Gastroesophageal sphincter (tissue), 4 donors: ENCODE results near the gene KCNK4. TPM values are rescaled to one million over a fixed set of nuclear protein-coding genes. Genes with fewer than 3 reads are reported as not detected.

Experiments
- ATAC-seq: fragments of 150-250 bp; one replicate; pipeline ENCODE4 v1.9.1; 2016; ENCODE audit warnings: mild to moderate bottlenecking, moderate library complexity
- H3K27ac ChIP-seq, 4 donors: fragments of 200-600 bp; sonication (generic) in 3 of 4; 1 replicate in 3 of 4; 2 replicates in 1 of 4; pipeline ENCODE4 v1.5.1; 2016 to 2019
- H3K27me3 ChIP-seq: fragments of 200-600 bp; sonication (generic); one replicate; pipeline ENCODE4 v1.5.1; 2019
- H3K36me3 ChIP-seq, 2 donors: fragments of 200-600 bp; sonication (generic); one replicate each; pipeline ENCODE4 v1.5.1; 2019; ENCODE audit warnings: control low read depth in 1 of 2
- H3K4me1 ChIP-seq, 3 donors: fragments of 200-600 bp; sonication (generic); 1 replicate in 2 of 3; 2 replicates in 1 of 3; pipeline ENCODE4 v1.5.1; 2016 to 2019; ENCODE audit warnings: control low read depth in 2 of 3
- H3K4me3 ChIP-seq, 2 donors: fragments of 200-600 bp; sonication (generic); one replicate each; pipeline ENCODE4 v1.5.1; 2019; ENCODE audit warnings: mild to moderate bottlenecking in 1 of 2, moderate library complexity in 1 of 2
- H3K9me3 ChIP-seq, 3 donors: fragments of 200-600 bp; sonication (generic); one replicate each; pipeline ENCODE4 v1.5.1; 2017 to 2019; ENCODE audit warnings: control low read depth in 2 of 3
- EP300 ChIP-seq: sonication (generic); formaldehyde crosslinking; IDR thresholded peaks from one replicate; pipeline ENCODE4 v1.6.1; 2017; ENCODE audit warnings: antibody characterized with exemption, mild to moderate bottlenecking
- POLR2A ChIP-seq, 2 donors: fragments of 450-650 bp; IDR thresholded peaks; one replicate each; pipeline ENCODE4 v1.6.1; 2017; ENCODE audit warnings: antibody characterized with exemption in 2 of 2, mild to moderate bottlenecking in 2 of 2, moderate library complexity in 1 of 2
- POLR2AphosphoS5 ChIP-seq: sonication (generic); formaldehyde crosslinking; IDR thresholded peaks from one replicate; pipeline ENCODE4 v1.6.1; 2017; ENCODE audit warnings: antibody characterized with exemption
- WGBS, 2 donors: methylation state at CpG; one replicate each; pipeline ENCODE4 v1.1.5; 2018; ENCODE audit warnings: low coverage in 1 of 2; 5-methylcytosine and 5-hydroxymethylcytosine counted together
- total RNA-seq, 4 donors: library from RNA; depleted of rRNA; stranded (reverse); fragments of >200 nt; gene quantifications; one replicate each; pipeline ENCODE4 v1.1.0, GENCODE V29; 2016
- TF ChIP-seq, protein P1 (sequence below), 4 experiments: fragments of 200-600 bp in 2 of 4; fragments of 450-650 bp in 2 of 4; sonication (generic) in 1 of 4; IDR thresholded peaks; one replicate each; pipeline ENCODE4 v1.5.1; 2017 to 2019; ENCODE audit warnings: antibody characterized with exemption in 4 of 4, mild to moderate bottlenecking in 2 of 4, moderate library complexity in 2 of 4

The KCNK4 gene
- total RNA-seq, 4 donors from 2014 or later, result 0.31 TPM; not detected in 3

DNA sequence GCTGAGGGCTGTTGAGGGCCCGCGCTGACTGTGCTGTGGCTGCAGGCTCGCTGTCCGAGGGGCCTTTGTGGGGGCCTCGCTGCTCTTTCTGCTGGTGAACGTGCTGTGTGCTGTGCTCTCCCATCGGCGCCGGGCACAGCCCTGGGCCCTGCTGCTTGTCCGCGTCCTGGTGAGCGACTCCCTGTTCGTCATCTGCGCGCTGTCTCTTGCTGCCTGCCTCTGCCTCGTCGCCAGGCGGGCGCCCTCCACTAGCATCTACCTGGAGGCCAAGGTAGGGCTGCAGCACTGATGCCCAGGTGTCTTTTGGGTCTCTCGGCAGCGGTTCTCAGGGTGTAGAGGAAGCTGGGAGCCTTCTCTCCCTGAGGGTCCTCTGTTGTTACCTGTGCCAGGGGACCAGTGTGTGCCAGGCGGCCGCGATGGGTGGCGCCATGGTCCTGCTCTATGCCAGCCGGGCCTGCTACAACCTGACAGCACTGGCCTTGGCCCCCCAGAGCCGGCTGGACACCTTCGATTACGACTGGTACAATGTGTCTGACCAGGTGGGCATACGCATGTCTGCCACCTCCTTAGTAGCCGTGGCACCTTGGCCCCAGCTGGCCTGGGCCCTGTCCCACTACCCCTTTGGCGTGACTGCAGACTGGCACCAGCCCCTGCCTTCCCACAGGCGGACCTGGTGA, 3.3 kb upstream of the KCNK4 start:
- H3K4me3 ChIP-seq, result no peak overlapping the region
- peaks cover 34% of the 10 kb centered on the region for H3K27me3 ChIP-seq
- no peak overlapping the region for H3K27ac ChIP-seq
- H3K36me3 ChIP-seq, result peaks cover 0 to 25% of the 10 kb centered on the region in 2 donors
- no peaks in the 10 kb centered on the region for H3K9me3 ChIP-seq
- no peak for ATAC-seq
- peaks cover 0 to 57% (median 38%) of the 10 kb centered on the region in 3 donors for H3K4me1 ChIP-seq
- whole genome bisulfite sequencing, 2 donors, result 100% methylated on average over 2 to 5 of the region's 33 CpGs
- TF ChIP-seq POLR2A (IDR thresholded peaks at IDR 0.05) (no peak), POLR2AphosphoS5 (no peak), EP300 (no peak)
- TF ChIP-seq, protein P1, sequence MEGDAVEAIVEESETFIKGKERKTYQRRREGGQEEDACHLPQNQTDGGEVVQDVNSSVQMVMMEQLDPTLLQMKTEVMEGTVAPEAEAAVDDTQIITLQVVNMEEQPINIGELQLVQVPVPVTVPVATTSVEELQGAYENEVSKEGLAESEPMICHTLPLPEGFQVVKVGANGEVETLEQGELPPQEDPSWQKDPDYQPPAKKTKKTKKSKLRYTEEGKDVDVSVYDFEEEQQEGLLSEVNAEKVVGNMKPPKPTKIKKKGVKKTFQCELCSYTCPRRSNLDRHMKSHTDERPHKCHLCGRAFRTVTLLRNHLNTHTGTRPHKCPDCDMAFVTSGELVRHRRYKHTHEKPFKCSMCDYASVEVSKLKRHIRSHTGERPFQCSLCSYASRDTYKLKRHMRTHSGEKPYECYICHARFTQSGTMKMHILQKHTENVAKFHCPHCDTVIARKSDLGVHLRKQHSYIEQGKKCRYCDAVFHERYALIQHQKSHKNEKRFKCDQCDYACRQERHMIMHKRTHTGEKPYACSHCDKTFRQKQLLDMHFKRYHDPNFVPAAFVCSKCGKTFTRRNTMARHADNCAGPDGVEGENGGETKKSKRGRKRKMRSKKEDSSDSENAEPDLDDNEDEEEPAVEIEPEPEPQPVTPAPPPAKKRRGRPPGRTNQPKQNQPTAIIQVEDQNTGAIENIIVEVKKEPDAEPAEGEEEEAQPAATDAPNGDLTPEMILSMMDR (IDR thresholded peaks at IDR 0.05), result no peak

- no peak for TF ChIP-seq POLR2AphosphoS5
- Histone ChIP-seq H3K27me3 (peaks cover 39% of the 10 kb centered on the region), H3K36me3 (peaks cover 0 to 25% of the 10 kb centered on the region in 2 donors), H3K4me3 (no peak overlapping the region), H3K27ac (no peak overlapping the region), H3K4me1 (peaks cover 0 to 52% (median 34%) of the 10 kb centered on the region in 3 donors), H3K9me3 (no peaks in the 10 kb centered on the region)
- WGBS, 2 donors, result 100% methylated on average over 1 of the region's 9 CpGs
- ATAC-seq, result no peak
Observed at GRCh38 chr11:64288353-64288750, 2.8 kb upstream of the KCNK4 start.

- H3K9me3 ChIP-seq, result no peaks in the 10 kb centered on the region
- peaks cover 0 to 44% (median 27%) of the 10 kb centered on the region in 3 donors for H3K4me1 ChIP-seq
- 74% methylated on average over 3 of the region's 13 CpGs; no CpG with 5 or more reads in 1 of the 2 donors for WGBS, 2 donors
- no peak for ATAC-seq
- H3K27ac ChIP-seq, result no peak overlapping the region
- no peak overlapping the region for H3K4me3 ChIP-seq
- H3K27me3 ChIP-seq, result peaks cover 46% of the 10 kb centered on the region
- TF ChIP-seq, protein P1 (IDR thresholded peaks at IDR 0.05), result no peak
- TF ChIP-seq POLR2AphosphoS5, result no peak
- no peak for TF ChIP-seq POLR2A (IDR thresholded peaks at IDR 0.05)
- peaks cover 0 to 25% of the 10 kb centered on the region in 2 donors for H3K36me3 ChIP-seq
Observed at GRCh38 chr11:64289002-64289564, 2.0 kb upstream of the KCNK4 start.

DNA sequence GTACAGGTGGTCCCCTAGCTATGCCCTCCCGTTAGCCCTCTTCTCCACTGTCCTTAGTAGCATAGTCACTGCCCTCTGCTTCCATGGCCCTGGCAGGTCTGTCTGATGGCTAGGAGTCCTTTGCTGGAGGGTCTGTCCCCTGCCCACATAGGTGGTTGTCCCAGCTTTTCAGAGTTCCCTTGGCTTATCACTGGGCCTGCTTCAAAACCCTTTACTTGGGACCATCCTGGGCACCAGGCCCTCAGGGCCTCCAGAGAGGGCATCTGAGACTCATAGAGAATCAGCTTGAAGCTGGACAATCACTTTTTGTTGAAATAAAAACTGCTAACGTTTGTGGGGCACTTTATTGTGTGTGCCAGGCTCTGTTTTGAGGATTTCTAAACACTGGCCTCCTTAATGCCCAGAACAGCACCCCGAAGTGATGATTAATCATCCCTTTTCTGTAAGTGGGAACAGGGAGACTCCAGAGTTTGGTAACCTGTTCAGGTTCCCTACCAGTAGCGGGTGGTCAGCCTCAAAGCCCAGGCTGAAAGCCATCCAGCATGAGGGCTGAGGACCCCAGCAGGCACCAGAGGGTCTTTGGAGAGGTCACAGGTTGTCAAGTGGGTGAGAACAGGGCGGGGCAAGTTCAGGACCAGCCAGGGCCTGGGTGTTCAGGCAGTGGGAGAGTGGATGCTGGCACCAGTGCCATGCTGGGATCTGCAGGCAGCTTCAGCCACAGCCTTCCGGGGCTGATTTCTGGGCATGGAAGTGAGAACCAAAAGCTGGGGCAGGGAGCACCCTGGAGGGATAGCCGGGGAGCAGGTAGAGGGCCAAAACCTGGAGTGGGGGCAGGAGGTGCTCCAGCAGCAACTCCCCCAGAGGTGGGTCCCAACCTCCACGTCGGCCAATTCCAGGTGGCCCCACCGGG, 495 bp upstream of the KCNK4 start:
- TF ChIP-seq POLR2A (IDR thresholded peaks at IDR 0.05) (no peak), EP300 (no peak), POLR2AphosphoS5 (no peak)
- TF ChIP-seq, protein P1 (IDR thresholded peaks at IDR 0.05), result no peak
- ATAC-seq, result no peak
- Histone ChIP-seq H3K36me3 (peaks cover 0 to 25% of the 10 kb centered on the region in 2 donors), H3K27ac (no peak overlapping the region), H3K9me3 (no peaks in the 10 kb centered on the region), H3K4me1 (peaks cover 0 to 42% (median 26%) of the 10 kb centered on the region in 3 donors), H3K4me3 (peak overlapping the region in 1 of 2 donors; percentile 49), H3K27me3 (peaks cover 61% of the 10 kb centered on the region)
- 61 to 75% methylated on average over 5 to 6 of the region's 10 CpGs for WGBS, 2 donors

DNA sequence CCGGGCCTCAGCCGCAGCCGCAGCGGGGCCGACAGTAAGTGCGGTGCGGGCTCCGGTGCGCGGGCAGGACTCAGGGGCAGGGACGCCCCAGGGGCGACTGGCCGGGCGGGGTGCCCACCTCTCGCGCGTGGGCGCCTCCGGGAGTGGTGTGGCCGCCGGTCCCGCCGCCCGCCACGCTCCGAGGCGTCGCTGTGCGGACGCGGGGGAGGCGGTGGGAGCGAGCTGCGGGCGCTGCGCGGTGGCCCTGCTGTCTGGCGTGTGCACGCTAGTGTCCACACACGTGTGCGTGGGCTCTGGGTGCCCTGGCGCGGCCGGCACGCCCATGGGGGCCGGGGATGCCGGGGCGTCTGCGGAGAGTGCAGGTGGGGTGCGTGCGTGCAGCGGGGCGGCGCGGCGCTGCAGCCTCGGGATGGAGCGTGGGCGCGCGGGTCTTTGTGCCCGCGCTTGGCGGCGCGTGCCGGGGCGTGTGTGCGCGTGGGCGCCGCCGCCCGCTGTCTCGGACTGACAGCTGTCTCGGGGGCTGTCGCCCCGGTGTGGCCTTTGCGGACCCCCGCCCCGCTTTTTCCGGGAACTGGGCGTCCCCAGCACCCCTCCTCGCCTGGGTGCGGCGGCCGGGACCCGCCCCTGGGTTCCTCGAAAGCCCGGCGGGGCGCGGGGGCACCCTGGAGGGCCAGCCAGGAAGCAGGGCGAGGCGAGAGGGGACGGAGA, 804 bp downstream of the KCNK4 start:
- Histone ChIP-seq H3K4me3 (peak overlapping the region in 1 of 2 donors; percentile 49), H3K27me3 (peaks cover 74% of the 10 kb centered on the region), H3K27ac (no peak overlapping the region), H3K9me3 (no peaks in the 10 kb centered on the region), H3K4me1 (peaks cover 0 to 30% (median 17%) of the 10 kb centered on the region in 3 donors), H3K36me3 (peaks cover 0 to 25% of the 10 kb centered on the region in 2 donors)
- peak; percentile 17 for ATAC-seq
- WGBS, 2 donors, result no CpG with 5 or more reads among the region's 96 CpGs
- TF ChIP-seq, protein P1 (IDR thresholded peaks at IDR 0.05), result no peak
- no peak for TF ChIP-seq POLR2A (IDR thresholded peaks at IDR 0.05)
- TF ChIP-seq POLR2AphosphoS5, result no peak
- TF ChIP-seq EP300, result no peak
